Psoas muscle (tissue), 8 donors: ENCODE results near the gene PLEKHM3. TPM values are rescaled to one million over a fixed set of nuclear protein-coding genes. Genes with fewer than 3 reads are reported as not detected.

Experiments
- ATAC-seq, 4 donors: fragments of 200-7000 bp; cut with Tn5 transposase; one replicate each; pipeline ENCODE4 v1.9.1; 2020; ENCODE audit warnings: moderate library complexity in 3 of 4, mild to moderate bottlenecking in 2 of 4
- DNase-seq, 2 donors: peaks; one replicate each; pipeline ENCODE4 v3.0.0-alpha.2; 2020
- H3K27ac ChIP-seq: fragments of 200-600 bp; one replicate; pipeline ENCODE4 v1.8.0; 2022
- H3K27me3 ChIP-seq, 3 donors: fragments of 200-600 bp in 1 of 3; one replicate each; pipeline versions ENCODE4 v1.6.1 to v1.8.0; 2013 to 2022; ENCODE audit warnings: low read length in 2 of 3, mild to moderate bottlenecking in 2 of 3, moderate library complexity in 1 of 3; ENCODE audit not compliant: insufficient read depth in 3 of 3
- H3K36me3 ChIP-seq, 2 donors: fragments of 200-600 bp in 1 of 2; one replicate each; pipeline versions ENCODE4 v1.6.1 to v1.8.0; 2013 to 2022; ENCODE audit warnings: low read depth in 1 of 2, mild to moderate bottlenecking in 1 of 2, moderate library complexity in 1 of 2; ENCODE audit not compliant: insufficient read depth in 1 of 2
- H3K4me1 ChIP-seq: fragments of 200-600 bp; one replicate; pipeline ENCODE4 v1.8.0; 2022
- H3K4me3 ChIP-seq: fragments of 200-600 bp; one replicate; pipeline ENCODE4 v1.8.0; 2022; ENCODE audit warnings: mild to moderate bottlenecking
- H3K9me3 ChIP-seq: fragments of 200-600 bp; one replicate; pipeline ENCODE4 v1.8.0; 2022
- WGBS, 3 donors: extraction: QIAGEN DNeasy Blood & Tissue Kit; methylation state at CpG; one replicate each; pipeline versions ENCODE4 v1.1.6 to v1.1.7; 2013; 5-methylcytosine and 5-hydroxymethylcytosine counted together
- intact Hi-C, 2 donors: fragments of 100-400 bp; cut with DNase I; formaldehyde crosslinking; loops; one replicate each; pipeline versions ENCODE4 v1.11.0 to v1.14.2; 2022
- polyA plus RNA-seq, 3 donors: library from polyadenylated mRNA; stranded (reverse); fragments of 200-250 nt; gene quantifications; one replicate each; pipeline ENCODE4 v1.2.3, GENCODE V29; 2013
- total RNA-seq, 4 donors: library from RNA; stranded (reverse); fragmentation: NEBNext Ultra II Directional in 2 of 4; extraction: Animal tissue kit (Norgen Biotek cat#: 25700) in 2 of 4; gene quantifications; one replicate each; pipeline versions ENCODE4 v1.2.1 to v1.2.4, GENCODE V29; 2021 to 2023
- TF ChIP-seq, protein P1 (sequence below): fragments of 200-600 bp; IDR thresholded peaks from one replicate; pipeline ENCODE4 v1.8.0; 2022; ENCODE audit warnings: antibody characterized with exemption
- donor health status: healthy with polysubstance abuse.
- donor health status: DM: no; HTN: no; CAD: no; lungs with moderate emphysema.
- donor health status: Bipolar disorder and iron deficiency.
- donor health status: healthy.
- donor health status: DM: yes; HTN: yes; CAD: no.
- donor health status: DM: no; HTN: no; CAD: no.
- donor health status: DM: no; HTN: no; CAD: no.
- donor health status: DM: yes; HTN: yes; CAD: no.

The PLEKHM3 gene
- total and polyA plus RNA-seq, 7 donors = 1.1 to 5.7 (median 4.0) TPM

DNA sequence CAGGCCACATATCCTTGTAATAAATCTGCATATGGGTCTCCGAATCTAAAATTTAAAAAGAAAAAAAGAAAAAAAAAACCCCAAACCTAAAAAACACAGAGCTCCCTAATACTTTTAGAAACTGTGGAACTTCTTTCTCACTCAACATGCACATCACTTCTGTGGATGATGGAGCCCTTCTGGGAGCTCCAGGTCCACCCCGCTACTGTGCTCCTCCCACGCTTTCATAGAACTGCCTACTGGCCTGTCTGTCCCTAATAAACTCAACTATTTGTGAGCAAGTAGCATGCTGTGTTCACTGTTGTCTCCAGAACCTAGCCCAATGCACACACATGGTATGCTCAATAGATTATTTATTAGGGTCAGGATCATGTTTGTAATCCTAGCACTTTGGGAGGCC is 172.5 kb downstream of the PLEKHM3 start:
- no peak for ATAC-seq
- intact Hi-C loops = no loop called here

DNA sequence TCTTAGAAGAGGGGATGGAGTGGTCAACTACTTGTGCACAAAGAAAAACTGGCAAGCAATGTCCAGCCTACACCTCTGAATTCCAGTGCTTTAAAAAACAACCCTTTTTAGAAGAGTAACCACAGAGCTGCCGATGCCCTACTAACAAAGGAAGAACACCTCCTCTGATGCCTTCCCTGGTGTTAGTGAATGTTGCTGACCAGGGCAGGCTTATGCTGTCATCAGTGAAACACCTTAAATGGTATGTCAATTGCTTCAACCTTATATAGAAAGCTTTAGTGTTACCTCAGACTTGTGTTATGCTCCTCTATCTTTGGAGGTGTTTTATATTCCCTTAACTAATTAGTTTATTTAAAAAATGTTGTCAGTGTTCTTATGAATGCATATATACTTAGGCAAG is 175.9 kb downstream of the PLEKHM3 start:
- Histone ChIP-seq H3K36me3 (no peaks in the 10 kb centered on the region), H3K27me3 (no peaks in the 10 kb centered on the region), H3K27ac (no peak overlapping the region), H3K9me3 (no peaks in the 10 kb centered on the region), H3K4me3 (no peak overlapping the region), H3K4me1 (no peaks in the 10 kb centered on the region)
- TF ChIP-seq, protein P1, sequence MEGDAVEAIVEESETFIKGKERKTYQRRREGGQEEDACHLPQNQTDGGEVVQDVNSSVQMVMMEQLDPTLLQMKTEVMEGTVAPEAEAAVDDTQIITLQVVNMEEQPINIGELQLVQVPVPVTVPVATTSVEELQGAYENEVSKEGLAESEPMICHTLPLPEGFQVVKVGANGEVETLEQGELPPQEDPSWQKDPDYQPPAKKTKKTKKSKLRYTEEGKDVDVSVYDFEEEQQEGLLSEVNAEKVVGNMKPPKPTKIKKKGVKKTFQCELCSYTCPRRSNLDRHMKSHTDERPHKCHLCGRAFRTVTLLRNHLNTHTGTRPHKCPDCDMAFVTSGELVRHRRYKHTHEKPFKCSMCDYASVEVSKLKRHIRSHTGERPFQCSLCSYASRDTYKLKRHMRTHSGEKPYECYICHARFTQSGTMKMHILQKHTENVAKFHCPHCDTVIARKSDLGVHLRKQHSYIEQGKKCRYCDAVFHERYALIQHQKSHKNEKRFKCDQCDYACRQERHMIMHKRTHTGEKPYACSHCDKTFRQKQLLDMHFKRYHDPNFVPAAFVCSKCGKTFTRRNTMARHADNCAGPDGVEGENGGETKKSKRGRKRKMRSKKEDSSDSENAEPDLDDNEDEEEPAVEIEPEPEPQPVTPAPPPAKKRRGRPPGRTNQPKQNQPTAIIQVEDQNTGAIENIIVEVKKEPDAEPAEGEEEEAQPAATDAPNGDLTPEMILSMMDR = no peak
- WGBS, 3 donors = 93 to 100% (median 93%) methylated on average over 1 of the region's 1 CpG
- ATAC-seq (no peak), DNase-seq (no peak)
- intact Hi-C loops = no loop called here

More for the DNA sequence above, 172.5 kb downstream of the PLEKHM3 start:
- 96 to 97% (median 96%) methylated on average over 3 of the region's 3 CpGs for WGBS, 3 donors
- Histone ChIP-seq H3K27ac (no peak overlapping the region), H3K27me3 (no peaks in the 10 kb centered on the region), H3K4me3 (no peak overlapping the region), H3K9me3 (no peaks in the 10 kb centered on the region), H3K36me3 (no peaks in the 10 kb centered on the region), H3K4me1 (no peaks in the 10 kb centered on the region)
- no peak for DNase-seq
- TF ChIP-seq, protein P1 = no peak

DNA sequence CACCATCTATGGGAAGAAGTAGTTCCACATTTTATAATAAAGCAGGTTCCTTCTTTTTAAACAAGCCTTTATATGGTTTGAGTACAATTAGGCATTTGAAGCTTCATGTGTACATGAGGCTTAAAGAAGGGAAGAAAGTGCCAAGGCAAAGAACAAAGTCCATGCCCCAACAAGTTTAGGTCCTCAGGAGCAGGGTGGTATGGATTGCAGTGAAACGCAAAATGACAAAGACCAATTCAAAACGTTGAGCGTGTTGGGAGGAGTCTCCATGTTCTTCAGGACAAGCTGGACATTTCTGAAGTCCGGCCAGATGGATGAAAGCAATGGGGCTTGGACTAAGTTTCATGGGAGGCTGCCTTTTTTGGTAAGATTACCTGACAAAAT is 176.8 kb downstream of the PLEKHM3 start:
- TF ChIP-seq, protein P1 = no peak
- H3K27me3 ChIP-seq = no peaks in the 10 kb centered on the region
- intact Hi-C loops = no loop called here
- 91 to 98% (median 92%) methylated on average over 4 of the region's 4 CpGs for WGBS, 3 donors
- no peak overlapping the region for H3K27ac ChIP-seq
- H3K4me3 ChIP-seq = no peak overlapping the region
- H3K36me3 ChIP-seq = no peaks in the 10 kb centered on the region
- DNase-seq (no peak), ATAC-seq (no peak)
- H3K9me3 ChIP-seq = no peaks in the 10 kb centered on the region
- H3K4me1 ChIP-seq = no peaks in the 10 kb centered on the region

DNA sequence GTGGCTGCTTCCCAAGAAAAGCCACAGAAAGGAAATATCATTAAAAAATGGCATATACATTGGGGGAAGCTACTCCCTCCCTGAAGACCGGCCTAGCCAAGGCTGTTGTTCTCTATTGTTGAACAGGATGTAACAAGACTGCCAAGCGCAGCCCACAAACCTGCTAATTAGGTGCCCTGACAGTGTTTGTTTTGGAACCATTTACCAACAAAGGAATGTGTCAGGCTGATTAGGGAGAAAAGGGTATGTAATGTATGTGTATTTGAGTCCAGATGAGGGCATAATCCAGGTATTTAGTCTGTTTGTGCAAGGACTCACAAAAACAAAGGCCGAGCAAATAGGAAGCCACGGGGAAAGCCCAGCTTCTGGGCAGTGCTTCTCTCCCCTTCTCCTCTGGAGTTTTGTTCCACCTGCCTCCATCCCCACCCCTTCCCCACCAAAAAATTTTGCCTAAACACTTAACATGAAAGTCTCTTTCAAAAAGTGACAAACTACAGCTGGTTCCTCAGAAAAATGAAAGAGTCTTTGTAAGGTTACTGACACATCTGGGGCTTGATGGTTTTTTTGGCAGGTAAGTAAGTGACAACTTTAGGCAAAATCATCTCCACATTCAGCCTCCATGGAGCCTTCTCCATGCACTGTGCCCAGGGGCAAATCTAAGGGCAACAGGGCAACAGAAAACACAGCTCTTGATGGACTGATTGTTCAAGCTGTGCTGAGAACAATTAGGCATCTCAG is 177.4 kb downstream of the PLEKHM3 start:
- 73 to 80% (median 75%) methylated on average over 4 of the region's 4 CpGs for WGBS, 3 donors
- intact Hi-C loops = no loop called here
- Histone ChIP-seq H3K9me3 (no peaks in the 10 kb centered on the region), H3K4me1 (no peaks in the 10 kb centered on the region), H3K4me3 (no peak overlapping the region), H3K27ac (no peak overlapping the region), H3K27me3 (no peaks in the 10 kb centered on the region), H3K36me3 (no peaks in the 10 kb centered on the region)
- no peak for ATAC-seq
- no peak for DNase-seq
- TF ChIP-seq, protein P1 = no peak
